H1 (cell line): ENCODE measurements around the gene DYNLRB1. TPM values are rescaled to one million over a fixed set of nuclear protein-coding genes. Genes with fewer than 3 reads are reported as not detected.

Experiments used
- CTCF ChIA-PET: fragments of 300-600 bp; sonication (Branson Sonifier 250); formaldehyde crosslinking; loops from one replicate; lab custom pipeline; 2021; ENCODE audit not compliant: partially characterized antibody; lab: Charles Lee
- POLR2A ChIA-PET: fragments of 300-600 bp; sonication (Branson Sonifier 250); formaldehyde crosslinking; loops from one replicate; lab custom pipeline; 2021; ENCODE audit warnings: inconsistent platforms; ENCODE audit not compliant: partially characterized antibody; lab: Charles Lee
- DNase-seq, 2 experiments: peaks; one replicate each; pipeline versions ENCODE4 v3.0.0 to v3.0.0-alpha.2; 2010 to 2022; ENCODE audit warnings: low spot score in 2 of 2, low read depth in 1 of 2, mixed read lengths in 1 of 2
- FAIRE-seq: peaks from 2 replicates; lab custom pipeline; 2011; peaks lifted over from hg19 to GRCh38; lab: Jason Lieb, UNC
- H2AFZ ChIP-seq: 2 replicates; pipeline ENCODE4 v1.8.1; 2012; ENCODE audit warnings: low read length, inconsistent platforms
- H2AK5ac ChIP-seq: 2 replicates; pipeline ENCODE4 v1.6.1; 2013; ENCODE audit warnings: low read depth, low read length
- H2BK120ac ChIP-seq: replicated peaks from 2 replicates; pipeline ENCODE3; 2013; ENCODE audit warnings: low read depth, low read length, inconsistent platforms
- H2BK12ac ChIP-seq: 2 replicates; pipeline ENCODE4 v1.6.1; 2013; ENCODE audit warnings: low read depth, low read length
- H2BK15ac ChIP-seq: 2 replicates; pipeline ENCODE4 v1.6.1; 2013; ENCODE audit warnings: low read length
- H2BK20ac ChIP-seq: 2 replicates; pipeline ENCODE4 v1.6.1; 2013; ENCODE audit warnings: low read length
- H2BK5ac ChIP-seq: 2 replicates; pipeline ENCODE4 v1.6.1; 2013; ENCODE audit warnings: low read depth, low read length
- H3K14ac ChIP-seq: 2 replicates; pipeline ENCODE4 v1.6.1; 2013; ENCODE audit warnings: inconsistent platforms; ENCODE audit not compliant: insufficient read length
- H3K18ac ChIP-seq: 2 replicates; pipeline ENCODE4 v1.6.1; 2013; ENCODE audit warnings: low read length; ENCODE audit errors: extremely low read depth
- H3K23ac ChIP-seq: 2 replicates; pipeline ENCODE4 v1.6.1; 2013; ENCODE audit warnings: inconsistent platforms; ENCODE audit not compliant: insufficient read length
- H3K23me2 ChIP-seq: 2 replicates; pipeline ENCODE4 v1.6.1; 2013; ENCODE audit warnings: low read depth, low read length
- H3K27ac ChIP-seq: 2 replicates; pipeline ENCODE4 v1.6.1; 2011; ENCODE audit warnings: low read depth, low read length, inconsistent platforms
- H3K27me3 ChIP-seq, 4 experiments: replicated peaks in 1 of 4; 1 replicate in 1 of 4; 2 replicates in 3 of 4; pipeline versions ENCODE4 v1.6.1 to v1.8.1; 2011 to 2013; ENCODE audit warnings: low read length in 3 of 4, mild to moderate bottlenecking in 3 of 4, inconsistent platforms in 2 of 4, mixed read lengths in 2 of 4, moderate library complexity in 1 of 4; ENCODE audit not compliant: control insufficient read depth in 3 of 4, insufficient read depth in 3 of 4; ENCODE audit errors: extremely low read depth in 1 of 4
- H3K36me3 ChIP-seq, 4 experiments: 2 replicates each; pipeline versions ENCODE4 v1.6.1 to v1.8.1; 2011 to 2013; ENCODE audit warnings: mild to moderate bottlenecking in 4 of 4, low read length in 3 of 4, moderate library complexity in 2 of 4, control low read depth in 1 of 4, inconsistent platforms in 1 of 4; ENCODE audit not compliant: insufficient read depth in 4 of 4, control insufficient read depth in 2 of 4
- H3K4ac ChIP-seq: replicated peaks from 2 replicates; pipeline ENCODE3; 2013; ENCODE audit warnings: low read length, low read depth, mixed read lengths, inconsistent platforms; ENCODE audit not compliant: insufficient read length
- H3K4me1 ChIP-seq, 4 experiments: replicated peaks in 1 of 4; 1 replicate in 1 of 4; 2 replicates in 3 of 4; pipeline versions ENCODE4 v1.6.1 to v1.8.1; 2011 to 2013; ENCODE audit warnings: low read length in 3 of 4, inconsistent platforms in 2 of 4, mixed read lengths in 1 of 4; ENCODE audit not compliant: insufficient read depth in 4 of 4, control insufficient read depth in 3 of 4
- H3K4me2 ChIP-seq, 2 experiments: 2 replicates each; pipeline versions ENCODE4 v1.6.1 to v1.8.1; 2011 to 2013; ENCODE audit warnings: low read depth in 2 of 2, low read length in 2 of 2, control low read depth in 1 of 2, inconsistent platforms in 1 of 2, mild to moderate bottlenecking in 1 of 2; ENCODE audit not compliant: insufficient read depth in 1 of 2
- H3K4me3 ChIP-seq, 4 experiments: fragments of 200-600, 300-600 bp in 1 of 4; sonication (generic), shearing (Covaris generic), sonication (Bioruptor Twin) in 1 of 4; 2 replicates each; pipeline versions ENCODE4 v1.5.1 to v1.8.1; 2011 to 2016; ENCODE audit warnings: low read length in 4 of 4, low read depth in 3 of 4, control low read depth in 2 of 4, inconsistent platforms in 2 of 4, mild to moderate bottlenecking in 2 of 4, mixed read lengths in 1 of 4, moderate library complexity in 1 of 4; ENCODE audit not compliant: insufficient read depth in 2 of 4; ENCODE audit errors: extremely low read depth in 1 of 4
- H3K56ac ChIP-seq: replicated peaks from 2 replicates; pipeline ENCODE3; 2013; ENCODE audit warnings: low read depth, mild to moderate bottlenecking, mixed read lengths, low read length, inconsistent platforms; ENCODE audit not compliant: insufficient read length
- H3K79me1 ChIP-seq: 2 replicates; pipeline ENCODE4 v1.6.1; 2013; ENCODE audit warnings: low read depth, low read length, control low read depth
- H3K79me2 ChIP-seq, 2 experiments: 2 replicates each; pipeline versions ENCODE4 v1.6.1 to v1.8.1; 2012 to 2013; ENCODE audit warnings: low read length in 2 of 2, mild to moderate bottlenecking in 2 of 2, inconsistent platforms in 1 of 2; ENCODE audit not compliant: insufficient read depth in 2 of 2, control insufficient read depth in 1 of 2
- H3K9ac ChIP-seq, 4 experiments: replicated peaks in 1 of 4; 1 replicate in 1 of 4; 2 replicates in 3 of 4; pipeline versions ENCODE4 v1.6.1 to v1.8.1; 2011 to 2013; ENCODE audit warnings: low read depth in 3 of 4, low read length in 3 of 4, control low read depth in 2 of 4, mild to moderate bottlenecking in 2 of 4, moderate library complexity in 2 of 4, inconsistent platforms in 1 of 4; ENCODE audit errors: extremely low read depth in 1 of 4
- H3K9me3 ChIP-seq, 2 experiments: 2 replicates each; pipeline versions ENCODE4 v1.6.1 to v1.8.1; 2012 to 2013; ENCODE audit warnings: mild to moderate bottlenecking in 2 of 2, moderate library complexity in 2 of 2, control low read depth in 1 of 2, inconsistent platforms in 1 of 2, low read depth in 1 of 2, low read length in 1 of 2, mixed read lengths in 1 of 2; ENCODE audit not compliant: insufficient read depth in 2 of 2
- H4K20me1 ChIP-seq, 2 experiments: replicated peaks in 1 of 2; 2 replicates each; pipeline versions ENCODE3 to v1.8.1; 2011 to 2013; ENCODE audit warnings: inconsistent platforms in 2 of 2, low read length in 2 of 2, mild to moderate bottlenecking in 1 of 2; ENCODE audit not compliant: insufficient read depth in 2 of 2, control insufficient read depth in 1 of 2
- H4K5ac ChIP-seq: 2 replicates; pipeline ENCODE4 v1.6.1; 2013; ENCODE audit warnings: low read length, low read depth, mixed read lengths, inconsistent platforms; ENCODE audit not compliant: insufficient read length
- H4K8ac ChIP-seq: 2 replicates; pipeline ENCODE4 v1.8.0; 2013; ENCODE audit warnings: mild to moderate bottlenecking, moderate library complexity, low read length, inconsistent platforms; ENCODE audit not compliant: insufficient read depth; ENCODE audit errors: extremely low read depth
- H4K91ac ChIP-seq: replicated peaks from 2 replicates; pipeline ENCODE3; 2013; ENCODE audit warnings: low read length, mixed read lengths, inconsistent platforms; ENCODE audit not compliant: insufficient read length
- CREB1 ChIP-seq: IDR thresholded peaks from 2 replicates; pipeline ENCODE4 v1.6.1; 2012; ENCODE audit warnings: inconsistent platforms
- MAFK ChIP-seq: IDR thresholded peaks from 2 replicates; pipeline ENCODE4 v1.6.1; 2012; ENCODE audit warnings: low read depth, mild to moderate bottlenecking, improper control_type of control experiment, low read length
- SP4 ChIP-seq: IDR thresholded peaks from 2 replicates; pipeline ENCODE4 v1.6.1; 2012; ENCODE audit warnings: low read length, inconsistent platforms
- WGBS, 2 experiments: shearing (Covaris generic) in 1 of 2; methylation state at CpG; one replicate each; pipeline versions ENCODE4 v1.1.6 to v1.1.7; 2013 to 2015; ENCODE audit warnings: low lambda C conversion rate in 2 of 2, mixed read lengths in 2 of 2, inconsistent platforms in 1 of 2, low coverage in 1 of 2, missing lambda C conversion rate in 1 of 2; ENCODE audit not compliant: insufficient replicate concordance in 2 of 2, insufficient coverage in 1 of 2, insufficient read length in 1 of 2; ENCODE audit errors: extremely low coverage in 1 of 2, missing lambda C conversion rate in 1 of 2; 5-methylcytosine and 5-hydroxymethylcytosine counted together
- polyA plus RNA-seq, 7 experiments: library from polyadenylated mRNA; depleted of rRNA in 3 of 7; stranded (reverse) in 5 of 7; unstranded in 2 of 7; fragments of >200 nt in 5 of 7; fragments of 200-250 nt in 2 of 7; gene quantifications; 1 replicate in 5 of 7; 2 replicates in 1 of 7; 4 replicates in 1 of 7; pipeline versions ENCODE4 v1.2.1 to v1.2.3, GENCODE V29; 2011 to 2013; ENCODE audit warnings: missing spikeins in 2 of 7, mixed read lengths in 2 of 7
- total RNA-seq: library from RNA; stranded (reverse); fragmentation: NEBNext Ultra II Directional; extraction: Animal tissue kit (Norgen Biotek cat#: 25700); gene quantifications from 2 replicates; pipeline ENCODE4 v1.2.1, GENCODE V29; 2021

Gene DYNLRB1
- total and polyA plus RNA-seq, 2 of the 8 experiments (the other 6 are each of a cell fraction or from before 2014, with no cell fraction given): 109 to 214 TPM

- TF ChIP-seq SP4 (no peak), CREB1 (no peak), MAFK (no peak)
- no peak for DNase-seq
These were observed 55.5 kb downstream of the DYNLRB1 start for GRCh38 chr20:34571753-34572152.

More at GRCh38 chr20:34571753-34572152, 55.5 kb downstream of the DYNLRB1 start:
- ChIA-PET POLR2A (interaction anchor here (0.7 to 1.8 kb wide), 2 partner anchors 12 to 133 kb away, joined by 3 to 5 read pairs; no protein-coding TSS in a partner anchor), CTCF (interaction anchor here (0.9 to 1.8 kb wide), 4 partner anchors 9 to 196 kb away, joined by 3 to 8 read pairs (median 5); no protein-coding TSS in a partner anchor)
- H3K56ac ChIP-seq: no peak overlapping the region
- H4K20me1 ChIP-seq: no peaks in the 10 kb centered on the region
- H3K9ac ChIP-seq: no peak overlapping the region
- WGBS, 2 experiments: 90% methylated on average over 5 of the region's 5 CpGs; no CpG with 5 or more reads in 1 of the 2 experiments
- no peak overlapping the region for H3K4ac ChIP-seq
- no peak overlapping the region for H2BK5ac ChIP-seq
- no peak overlapping the region for H3K4me2 ChIP-seq
- peaks cover 0 to 3% (median 0%) of the 10 kb centered on the region in 4 experiments; a peak in 1 of 8 replicates for H3K36me3 ChIP-seq
- H3K4me3 ChIP-seq: no peak overlapping the region
- no peak for FAIRE-seq
- H3K27me3 ChIP-seq: no peaks in the 10 kb centered on the region
- no peak overlapping the region for H3K23ac ChIP-seq
- no peak overlapping the region for H3K27ac ChIP-seq
- no peak overlapping the region for H2BK20ac ChIP-seq
- no peaks in the 10 kb centered on the region for H3K79me1 ChIP-seq
- no peak overlapping the region for H3K18ac ChIP-seq
- no peak overlapping the region for H2AK5ac ChIP-seq
- no peak overlapping the region for H2BK120ac ChIP-seq
- no peak overlapping the region for H2BK15ac ChIP-seq
- no peak overlapping the region for H3K14ac ChIP-seq
- H3K79me2 ChIP-seq: no peaks in the 10 kb centered on the region
- H3K9me3 ChIP-seq: no peaks in the 10 kb centered on the region
- no peak overlapping the region for H4K91ac ChIP-seq
- H3K23me2 ChIP-seq: no peaks in the 10 kb centered on the region
- no peak overlapping the region for H2AFZ ChIP-seq
- H2BK12ac ChIP-seq: no peak overlapping the region
- H4K8ac ChIP-seq: no peak overlapping the region
- H3K4me1 ChIP-seq: 0 out of 7 replicates have a peak, but pooled peaks cover 0 to 4% (median 1%) of the 10 kb centered on the region in 4 experiments
- H4K5ac ChIP-seq: no peak overlapping the region
